H9 (cell line): ENCODE results near the gene IL31RA. TPM values are rescaled to one million over a fixed set of nuclear protein-coding genes. Genes with fewer than 3 reads are reported as not detected.

Source experiments
- DNase-seq: peaks from one replicate; pipeline ENCODE4 v3.0.0-alpha.2; 2017
- H2AFZ ChIP-seq: one replicate; pipeline ENCODE4 v1.6.1; 2013; ENCODE audit warnings: mild to moderate bottlenecking, low read length, control low read depth, moderate library complexity
- H2AK5ac ChIP-seq: 2 replicates; pipeline ENCODE4 v1.6.1; 2013; ENCODE audit warnings: low read length, control low read depth, mixed read lengths; ENCODE audit not compliant: insufficient read length
- H2BK120ac ChIP-seq: one replicate; pipeline ENCODE4 v1.6.1; 2013; ENCODE audit warnings: low read depth, mild to moderate bottlenecking, low read length, control low read depth, inconsistent platforms; ENCODE audit not compliant: poor library complexity, severe bottlenecking
- H2BK12ac ChIP-seq: 2 replicates; pipeline ENCODE4 v1.6.1; 2013; ENCODE audit warnings: low read length, control low read depth, mixed read lengths, low read depth; ENCODE audit not compliant: insufficient read length
- H2BK15ac ChIP-seq: 2 replicates; pipeline ENCODE4 v1.6.1; 2013; ENCODE audit warnings: low read depth, low read length, control low read depth
- H2BK20ac ChIP-seq: one replicate; pipeline ENCODE4 v1.6.1; 2013; ENCODE audit warnings: low read depth, mild to moderate bottlenecking, low read length, control low read depth, inconsistent platforms; ENCODE audit not compliant: poor library complexity, severe bottlenecking
- H2BK5ac ChIP-seq: 2 replicates; pipeline ENCODE4 v1.6.1; 2013; ENCODE audit warnings: low read length, control low read depth, mixed read lengths; ENCODE audit not compliant: insufficient read length
- H3K14ac ChIP-seq: 2 replicates; pipeline ENCODE4 v1.6.1; 2013; ENCODE audit warnings: low read length, control low read depth; ENCODE audit not compliant: insufficient read depth
- H3K18ac ChIP-seq: 2 replicates; pipeline ENCODE4 v1.6.1; 2013; ENCODE audit warnings: low read depth, mild to moderate bottlenecking, mixed read lengths, low read length, control low read depth; ENCODE audit not compliant: insufficient read length
- H3K23ac ChIP-seq: 2 replicates; pipeline ENCODE4 v1.6.1; 2013; ENCODE audit warnings: low read length, control low read depth, mixed read lengths, low read depth; ENCODE audit not compliant: insufficient read length
- H3K23me2 ChIP-seq: 2 replicates; pipeline ENCODE4 v1.6.1; 2013; ENCODE audit warnings: low read depth, mild to moderate bottlenecking, mixed read lengths, low read length, control low read depth; ENCODE audit not compliant: insufficient read length, poor library complexity, severe bottlenecking
- H3K27ac ChIP-seq: 2 replicates; pipeline ENCODE4 v1.5.1; 2013; ENCODE audit warnings: low read length, control low read depth, mixed read lengths, low read depth; ENCODE audit not compliant: insufficient read length
- H3K27me3 ChIP-seq: 2 replicates; pipeline ENCODE4 v1.6.1; 2013; ENCODE audit warnings: low read length, control low read depth, inconsistent platforms; ENCODE audit not compliant: insufficient read depth
- H3K4ac ChIP-seq: 2 replicates; pipeline ENCODE4 v1.6.1; 2013; ENCODE audit warnings: low read depth, mild to moderate bottlenecking, control low read depth, inconsistent platforms, low read length, moderate library complexity
- H3K4me1 ChIP-seq: 2 replicates; pipeline ENCODE4 v1.6.1; 2013; ENCODE audit warnings: low read length, control low read depth, inconsistent platforms; ENCODE audit not compliant: insufficient read depth
- H3K4me2 ChIP-seq: 2 replicates; pipeline ENCODE4 v1.6.1; 2013; ENCODE audit warnings: low read length, control low read depth, mixed read lengths; ENCODE audit not compliant: insufficient read length, insufficient read depth
- H3K56ac ChIP-seq: 2 replicates; pipeline ENCODE4 v1.6.1; 2013; ENCODE audit warnings: low read depth, mild to moderate bottlenecking, mixed read lengths, low read length, control low read depth; ENCODE audit not compliant: insufficient read length
- H3K79me1 ChIP-seq: 2 replicates; pipeline ENCODE4 v1.6.1; 2013; ENCODE audit warnings: low read depth, mild to moderate bottlenecking, moderate library complexity, low read length, control low read depth, inconsistent platforms; ENCODE audit not compliant: insufficient read depth, poor library complexity, severe bottlenecking
- H3K79me2 ChIP-seq: 2 replicates; pipeline ENCODE4 v1.6.1; 2013; ENCODE audit warnings: low read length, control low read depth, inconsistent platforms; ENCODE audit not compliant: insufficient read depth
- H3K9ac ChIP-seq: 2 replicates; pipeline ENCODE4 v1.6.1; 2013; ENCODE audit warnings: low read length, control low read depth, mixed read lengths; ENCODE audit not compliant: insufficient read length; ENCODE audit errors: extremely low read depth
- H3K9me3 ChIP-seq: one replicate; pipeline ENCODE4 v1.6.1; 2013; ENCODE audit warnings: low read depth, low read length, inconsistent platforms; ENCODE audit not compliant: control insufficient read depth
- H3T11ph ChIP-seq: one replicate; pipeline ENCODE4 v1.6.1; 2013; ENCODE audit warnings: mild to moderate bottlenecking, low read length, control low read depth, inconsistent platforms
- H4K20me1 ChIP-seq: one replicate; pipeline ENCODE4 v1.6.1; 2013; ENCODE audit not compliant: control insufficient read depth, insufficient read length, insufficient read depth
- H4K5ac ChIP-seq: 2 replicates; pipeline ENCODE4 v1.6.1; 2013; ENCODE audit warnings: low read depth, mild to moderate bottlenecking, mixed read lengths, low read length, control low read depth; ENCODE audit not compliant: insufficient read length
- H4K8ac ChIP-seq: replicated peaks from 2 replicates; pipeline ENCODE4 v1.6.1; 2013; ENCODE audit warnings: low read length, control low read depth, mixed read lengths, low read depth; ENCODE audit not compliant: insufficient read length
- H4K91ac ChIP-seq: 2 replicates; pipeline ENCODE4 v1.6.1; 2013; ENCODE audit warnings: low read depth, mild to moderate bottlenecking, moderate library complexity, mixed read lengths, low read length, control low read depth; ENCODE audit not compliant: insufficient read length
- H3K27ac Mint-ChIP-seq, 3 experiments: 2 replicates in 2 of 3; 3 replicates in 1 of 3; pipeline ENCODE4 v1.8.0; 2020 to 2021; ENCODE audit warnings: mixed read lengths in 3 of 3, mild to moderate bottlenecking in 1 of 3, moderate library complexity in 1 of 3
- H3K27me3 Mint-ChIP-seq: 2 replicates; pipeline ENCODE4 v1.8.0; 2021; ENCODE audit warnings: low read depth, mild to moderate bottlenecking, moderate library complexity, mixed read lengths
- H3K36me3 Mint-ChIP-seq, 3 experiments: 2 replicates in 2 of 3; 3 replicates in 1 of 3; pipeline ENCODE4 v1.8.0; 2020 to 2021; ENCODE audit warnings: low read depth in 3 of 3, mixed read lengths in 3 of 3; ENCODE audit not compliant: insufficient read depth in 1 of 3
- H3K4me1 Mint-ChIP-seq, 2 experiments: 2 replicates each; pipeline ENCODE4 v1.8.0; 2020; ENCODE audit warnings: mixed read lengths in 2 of 2
- H3K4me3 Mint-ChIP-seq, 2 experiments: 2 replicates in 1 of 2; 3 replicates in 1 of 2; pipeline ENCODE4 v1.8.0; 2020 to 2021; ENCODE audit warnings: mild to moderate bottlenecking in 2 of 2, mixed read lengths in 2 of 2, moderate library complexity in 1 of 2
- H3K9me3 Mint-ChIP-seq, 2 experiments: 2 replicates in 1 of 2; 3 replicates in 1 of 2; pipeline ENCODE4 v1.8.0; 2020; ENCODE audit warnings: mild to moderate bottlenecking in 2 of 2, mixed read lengths in 2 of 2, moderate library complexity in 1 of 2
- CTCF ChIP-seq: fragments of 200-600 bp; sonication (generic); conservative IDR thresholded peaks from 3 replicates; pipeline ENCODE4 v1.8.0; 2021; ENCODE audit warnings: antibody characterized with exemption, mild to moderate bottlenecking
- WGBS: extraction: QIAGEN DNeasy Blood & Tissue Kit; methylation state at CpG from one replicate; pipeline ENCODE4 v1.1.7; 2013; ENCODE audit warnings: missing lambda C conversion rate, low lambda C conversion rate, mixed read lengths; ENCODE audit not compliant: insufficient read length; ENCODE audit errors: extremely low coverage; 5-methylcytosine and 5-hydroxymethylcytosine counted together
- total RNA-seq: library from RNA; stranded (reverse); gene quantifications from 2 replicates; pipeline ENCODE4 v1.2.1, GENCODE V29; 2021

IL31RA gene
- total RNA-seq, 1 experiment from 2014 or later: 0.11 TPM

GRCh38 chr5:55934720-55935119 lies 83.6 kb downstream of the IL31RA start:
- Histone ChIP-seq H3K9ac (no peak overlapping the region), H2BK15ac (no peak overlapping the region), H4K91ac (no peak overlapping the region), H3K14ac (no peak overlapping the region), H3K27me3 (no peaks in the 10 kb centered on the region), H3K4ac (no peak overlapping the region), H3K9me3 (no peaks in the 10 kb centered on the region), H3K27ac (no peak overlapping the region), H2BK20ac (no peak overlapping the region), H3K4me2 (no peak overlapping the region), H3K56ac (no peak overlapping the region), H2AK5ac (no peak overlapping the region), H3K23ac (no peak overlapping the region), H3K18ac (no peak overlapping the region), H3K4me1 (no peaks in the 10 kb centered on the region), H3K79me1 (no peaks in the 10 kb centered on the region), H2BK12ac (no peak overlapping the region), H2BK120ac (no peak overlapping the region), H3K79me2 (no peaks in the 10 kb centered on the region), H4K5ac (no peak overlapping the region), H3K23me2 (no peaks in the 10 kb centered on the region), H4K8ac (no peak overlapping the region), H3T11ph (no peak overlapping the region), H2AFZ (no peak overlapping the region), H4K20me1 (no peaks in the 10 kb centered on the region), H2BK5ac (no peak overlapping the region)
- no peak overlapping the region for H3K27ac Mint-ChIP-seq
- no peaks in the 10 kb centered on the region for H3K9me3 Mint-ChIP-seq
- no peak for TF ChIP-seq CTCF
- H3K4me1 Mint-ChIP-seq: no peaks in the 10 kb centered on the region
- DNase-seq: no peak
- no peak overlapping the region for H3K4me3 Mint-ChIP-seq
- H3K27me3 Mint-ChIP-seq: no peaks in the 10 kb centered on the region
- WGBS: no CpG with 5 or more reads among the region's 2 CpGs
- H3K36me3 Mint-ChIP-seq: no peaks in the 10 kb centered on the region; a peak in 1 of 7 replicates
